AG04450 (cell line): ENCODE results near the gene HPS1. TPM values are rescaled to one million over a fixed set of nuclear protein-coding genes. Genes with fewer than 3 reads are reported as not detected.

Source experiments
- CTCF ChIA-PET: fragments of 300-600, 350-600 bp; formaldehyde crosslinking; extraction: SDS; loops from one replicate; lab custom pipeline; 2022; ENCODE audit warnings: antibody characterized with exemption, inconsistent platforms; lab: Charles Lee
- POLR2A ChIA-PET: fragments of 350-600 bp; formaldehyde crosslinking; extraction: SDS; loops from one replicate; lab custom pipeline; 2021; ENCODE audit warnings: antibody characterized with exemption, inconsistent platforms; lab: Yijun Ruan, JAX
- DNase-seq: peaks from one replicate; pipeline ENCODE4 v3.0.0-alpha.2; 2011; ENCODE audit warnings: low read depth, low spot score
- H3K27ac ChIP-seq: one replicate; pipeline ENCODE4 v1.5.1; 2012; ENCODE audit warnings: low read depth, low read length, control low read depth
- H3K27me3 ChIP-seq: one replicate; pipeline ENCODE4 v1.6.0; 2012; ENCODE audit warnings: low read length; ENCODE audit not compliant: control insufficient read depth, insufficient read depth
- H3K4me3 ChIP-seq: 2 replicates; pipeline ENCODE4 v1.5.1; 2011; ENCODE audit warnings: mild to moderate bottlenecking, low read depth, low read length, control low read depth
- H3K9me3 ChIP-seq: 2 replicates; pipeline ENCODE4 v1.5.1; 2012; ENCODE audit warnings: low read length; ENCODE audit not compliant: control insufficient read depth, insufficient read depth
- polyA plus RNA-seq: library from polyadenylated mRNA; depleted of rRNA; stranded (reverse); fragments of >200 nt; gene quantifications from 2 replicates; pipeline ENCODE4 v1.2.3, GENCODE V29; 2011
- TF ChIP-seq, protein P1 (sequence below): IDR thresholded peaks from 2 replicates; pipeline ENCODE4 v1.5.1; 2011; ENCODE audit warnings: low read depth, low read length, control low read depth, inconsistent platforms

The HPS1 gene
- polyA plus RNA-seq, 1 experiment, result 56.7 TPM

DNA sequence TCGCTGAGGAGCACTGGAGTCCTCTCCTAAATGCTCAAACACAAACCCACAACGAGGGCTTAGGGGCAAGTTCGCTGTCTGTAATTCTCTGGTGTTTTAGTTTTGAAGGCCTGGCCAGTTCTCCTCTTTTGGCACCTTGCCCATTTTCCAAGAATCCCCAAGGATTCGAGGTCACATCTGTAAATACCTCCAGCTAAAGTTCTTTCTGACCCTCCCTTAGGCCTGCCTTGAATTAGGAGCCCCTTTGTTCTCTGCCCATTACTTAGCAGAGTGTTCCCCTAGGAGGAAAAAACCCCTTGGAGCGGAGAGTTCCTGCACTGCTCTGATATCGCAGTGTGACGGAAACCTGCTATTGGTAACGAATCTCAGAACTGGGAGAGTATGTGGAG, 31.0 kb downstream of the HPS1 start:
- POLR2A ChIA-PET, result interaction anchor here (0.5 to 2.1 kb wide), 15 partner anchors 8 to 262 kb away, joined by 3 to 7 read pairs (median 4); partner anchors contain the start of gene LOXL4
- Histone ChIP-seq H3K4me3 (no peak overlapping the region), H3K27ac (no peak overlapping the region), H3K9me3 (no peaks in the 10 kb centered on the region; the same call in 1 of the 2 replicates), H3K27me3 (no peaks in the 10 kb centered on the region)
- CTCF ChIA-PET, result interaction anchor here (0.7 to 1.9 kb wide), 3 partner anchors 10 to 106 kb away, joined by 4 to 12 read pairs (median 6); no protein-coding TSS in a partner anchor
- DNase-seq, result no peak
- TF ChIP-seq, protein P1, sequence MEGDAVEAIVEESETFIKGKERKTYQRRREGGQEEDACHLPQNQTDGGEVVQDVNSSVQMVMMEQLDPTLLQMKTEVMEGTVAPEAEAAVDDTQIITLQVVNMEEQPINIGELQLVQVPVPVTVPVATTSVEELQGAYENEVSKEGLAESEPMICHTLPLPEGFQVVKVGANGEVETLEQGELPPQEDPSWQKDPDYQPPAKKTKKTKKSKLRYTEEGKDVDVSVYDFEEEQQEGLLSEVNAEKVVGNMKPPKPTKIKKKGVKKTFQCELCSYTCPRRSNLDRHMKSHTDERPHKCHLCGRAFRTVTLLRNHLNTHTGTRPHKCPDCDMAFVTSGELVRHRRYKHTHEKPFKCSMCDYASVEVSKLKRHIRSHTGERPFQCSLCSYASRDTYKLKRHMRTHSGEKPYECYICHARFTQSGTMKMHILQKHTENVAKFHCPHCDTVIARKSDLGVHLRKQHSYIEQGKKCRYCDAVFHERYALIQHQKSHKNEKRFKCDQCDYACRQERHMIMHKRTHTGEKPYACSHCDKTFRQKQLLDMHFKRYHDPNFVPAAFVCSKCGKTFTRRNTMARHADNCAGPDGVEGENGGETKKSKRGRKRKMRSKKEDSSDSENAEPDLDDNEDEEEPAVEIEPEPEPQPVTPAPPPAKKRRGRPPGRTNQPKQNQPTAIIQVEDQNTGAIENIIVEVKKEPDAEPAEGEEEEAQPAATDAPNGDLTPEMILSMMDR, result no peak

DNA sequence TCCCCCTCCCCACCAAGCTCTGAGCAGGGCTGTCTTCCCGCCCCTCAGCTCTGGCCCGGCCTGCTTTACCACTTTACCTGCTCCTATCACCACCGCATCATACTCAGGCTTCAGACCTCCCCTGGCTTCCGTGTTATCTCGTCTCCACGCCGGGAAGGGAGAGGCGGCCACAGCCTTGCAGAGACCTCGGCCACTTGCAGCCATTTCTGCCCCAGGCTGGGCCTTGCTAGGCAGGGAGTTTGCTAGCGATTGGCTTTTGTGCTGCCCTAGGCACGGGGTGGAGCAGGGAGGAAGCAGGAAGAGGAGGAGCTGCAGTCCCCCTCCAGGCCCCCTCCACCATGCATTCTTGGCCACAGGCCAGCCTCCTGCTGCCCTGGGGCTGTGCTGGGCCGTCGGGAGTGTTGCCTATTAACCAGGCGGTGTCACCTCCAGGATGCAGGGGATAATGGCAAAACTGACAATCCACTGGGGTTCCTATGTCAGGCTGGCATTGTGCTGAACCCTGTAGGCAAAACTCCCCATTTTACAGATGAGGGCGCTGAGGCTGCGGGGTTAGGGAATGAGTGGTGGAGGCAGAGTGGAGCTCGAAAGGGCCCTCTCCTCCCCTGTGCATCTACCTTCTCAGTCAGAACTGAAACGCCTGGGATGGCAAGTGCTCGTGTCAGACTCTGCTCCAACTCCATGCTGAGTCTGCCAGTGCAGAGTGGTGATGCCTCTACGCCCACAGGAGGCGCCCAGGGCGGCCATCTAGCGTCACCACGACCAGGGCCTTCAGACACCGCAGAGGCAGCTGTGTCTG, 31.6 kb downstream of the HPS1 start, which contains the start of gene PYROXD2:
Gene PYROXD2, minus strand, starts transcription at position 251 of the 799 bp plus-strand sequence. Its CDS starts 47 bp downstream, at position 204.
- POLR2A ChIA-PET, result interaction anchor here (0.5 to 2.1 kb wide), 17 partner anchors 9 to 1692 kb away, joined by 3 to 7 read pairs (median 4); partner anchors contain the start of gene LOXL4
- Histone ChIP-seq H3K4me3 (peak within 1 kb of the TSS; percentile 82), H3K9me3 (no peaks in the 10 kb centered on the region; the same call in 1 of the 2 replicates), H3K27me3 (no peaks in the 10 kb centered on the region), H3K27ac (peak within 1 kb of the TSS; percentile 39)
- TF ChIP-seq, protein P1, result no peak
- peak; percentile 81 for DNase-seq
- CTCF ChIA-PET, result interaction anchor here (0.6 to 1.9 kb wide), 5 partner anchors 10 to 171 kb away, joined by 3 to 12 read pairs (median 4); no protein-coding TSS in a partner anchor

DNA sequence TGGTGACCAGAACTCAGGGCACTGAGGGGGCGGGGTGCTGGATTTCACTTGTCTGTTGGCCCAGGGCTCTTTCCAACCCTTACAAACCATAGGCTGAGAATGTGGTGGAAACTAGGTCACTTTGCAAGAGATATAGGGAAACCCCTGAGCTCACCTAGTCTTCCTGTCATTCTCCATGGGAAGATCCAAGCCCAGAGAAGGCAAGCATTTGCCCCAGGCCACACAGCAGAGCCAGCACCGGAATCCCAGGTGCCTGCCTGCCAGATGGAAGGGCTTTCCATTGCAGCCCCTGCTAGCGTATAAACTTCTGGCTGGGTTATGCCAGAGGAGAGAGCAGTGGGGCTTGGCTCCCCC, 32.2 kb downstream of the HPS1 start:
- TF ChIP-seq, protein P1, result no peak
- POLR2A ChIA-PET, result interaction anchor here (0.6 to 2.1 kb wide), 10 partner anchors 9 to 1693 kb away, joined by 3 to 7 read pairs (median 4); partner anchors contain the start of gene LOXL4
- H3K27ac ChIP-seq, result peak overlapping the region; percentile 39
- CTCF ChIA-PET, result interaction anchor here (0.6 to 1.9 kb wide), 4 partner anchors 11 to 171 kb away, joined by 3 to 12 read pairs (median 4); no protein-coding TSS in a partner anchor
- H3K4me3 ChIP-seq, result peak overlapping the region; percentile 82
- no peaks in the 10 kb centered on the region for H3K27me3 ChIP-seq
- H3K9me3 ChIP-seq, result no peaks in the 10 kb centered on the region; the same call in 1 of the 2 replicates
- no peak for DNase-seq

DNA sequence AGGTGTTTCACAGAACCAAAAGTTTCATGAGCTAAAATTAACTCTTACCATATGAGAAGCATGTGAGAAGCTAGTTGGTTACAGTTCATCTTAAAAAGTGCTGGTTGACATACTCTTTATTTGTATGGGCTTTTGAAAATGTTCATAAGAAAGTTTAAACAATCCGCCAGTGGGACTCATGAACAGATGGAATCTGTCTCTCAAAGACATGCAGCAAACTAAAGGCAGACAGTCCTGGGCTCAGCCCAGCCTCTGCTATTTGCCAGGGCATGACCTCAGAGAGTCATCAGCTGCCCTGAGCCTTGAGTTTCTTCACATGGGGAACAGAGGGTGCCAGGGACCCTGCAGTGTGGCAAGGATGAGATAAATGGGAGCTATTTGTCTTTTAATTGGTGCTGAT, 35.0 kb downstream of the HPS1 start:
- Histone ChIP-seq H3K9me3 (no peaks in the 10 kb centered on the region; the same call in 1 of the 2 replicates), H3K27ac (peak overlapping the region; percentile 68), H3K27me3 (no peaks in the 10 kb centered on the region), H3K4me3 (no peak overlapping the region)
- TF ChIP-seq, protein P1, result no peak
- ChIA-PET CTCF (interaction anchor here (1.0 to 2.7 kb wide), 3 partner anchors 14 to 102 kb away, joined by 3 to 15 read pairs (median 11); no protein-coding TSS in a partner anchor), POLR2A (interaction anchor here (0.9 to 1.7 kb wide), 4 partner anchors 8 to 88 kb away, joined by 3 to 5 read pairs (median 4); no protein-coding TSS in a partner anchor)
- peak; percentile 39 for DNase-seq
